Lung (tissue), 12 donors: Measurements from ENCODE around the gene HECTD4. TPM values are rescaled to one million over a fixed set of nuclear protein-coding genes. Genes with fewer than 3 reads are reported as not detected.

Source experiments
- ATAC-seq: fragments of 200-7000 bp; cut with Tn5 transposase; one replicate; pipeline ENCODE4 v1.9.1; 2020; ENCODE audit warnings: moderate number of reproducible peaks; ENCODE audit not compliant: insufficient read depth, low FRiP score
- DNase-seq, 3 donors: peaks; one replicate each; pipeline ENCODE4 v3.0.0-alpha.2; 2013 to 2017
- H3K27ac ChIP-seq, 2 donors: one replicate each; pipeline ENCODE4 v1.5.1; 2013; ENCODE audit warnings: mild to moderate bottlenecking in 2 of 2, moderate library complexity in 2 of 2, control low read depth in 1 of 2, inconsistent platforms in 1 of 2, low read depth in 1 of 2, low read length in 1 of 2
- H3K27me3 ChIP-seq, 3 donors: one replicate each; pipeline ENCODE4 v1.5.1; 2013; ENCODE audit warnings: low read length in 2 of 3; ENCODE audit not compliant: control insufficient read depth in 3 of 3, insufficient read depth in 3 of 3
- H3K36me3 ChIP-seq, 4 donors: one replicate each; pipeline ENCODE4 v1.5.1; 2013; ENCODE audit warnings: low read length in 4 of 4, mild to moderate bottlenecking in 1 of 4, moderate library complexity in 1 of 4; ENCODE audit not compliant: control insufficient read depth in 4 of 4, insufficient read depth in 4 of 4
- H3K4me1 ChIP-seq, 5 donors: one replicate each; pipeline ENCODE4 v1.5.1; 2013; ENCODE audit warnings: low read length in 5 of 5, mild to moderate bottlenecking in 2 of 5, moderate library complexity in 1 of 5; ENCODE audit not compliant: control insufficient read depth in 5 of 5, insufficient read depth in 5 of 5
- H3K4me3 ChIP-seq: one replicate; pipeline ENCODE4 v1.5.1; 2013; ENCODE audit warnings: mild to moderate bottlenecking, control low read depth, moderate library complexity
- H3K9ac ChIP-seq, 2 donors: one replicate each; pipeline ENCODE4 v1.5.1; 2013; ENCODE audit warnings: low read length in 2 of 2, control low read depth in 1 of 2; ENCODE audit not compliant: insufficient read depth in 1 of 2
- H3K9me3 ChIP-seq, 4 donors: one replicate each; pipeline ENCODE4 v1.5.1; 2013; ENCODE audit warnings: low read length in 3 of 4, mild to moderate bottlenecking in 1 of 4, moderate library complexity in 1 of 4; ENCODE audit not compliant: control insufficient read depth in 4 of 4, insufficient read depth in 3 of 4
- WGBS, 2 donors: extraction: QIAGEN DNeasy Blood & Tissue Kit; methylation state at CpG; one replicate each; pipeline ENCODE4 v1.1.7; 2013; 5-methylcytosine and 5-hydroxymethylcytosine counted together
- polyA plus RNA-seq, 2 donors: library from polyadenylated mRNA; stranded (reverse); fragments of 200-250 nt; gene quantifications; one replicate each; pipeline ENCODE4 v1.2.1, GENCODE V29; 2013
- total RNA-seq, 2 donors: library from RNA; depleted of rRNA in 1 of 2; stranded (reverse); fragments of >200 nt in 1 of 2; gene quantifications; one replicate each; pipeline ENCODE4 v1.2.1, GENCODE V29; 2014 to 2021
- TF ChIP-seq, protein P1 (sequence below): IDR thresholded peaks from 2 replicates; pipeline ENCODE4 v1.5.1; 2012; ENCODE audit warnings: mild to moderate bottlenecking; ENCODE audit errors: control extremely low read depth, extremely low read depth
- donor health status: control.
- donor health status: control.
- donor health status: Bipolar disorder and iron deficiency.
- donor health status: healthy.
- donor health status: DM: yes; HTN: yes; CAD: no.

HECTD4 gene
- total and polyA plus RNA-seq, 4 donors, result 4.5 to 96.5 (median 35.7) TPM

DNA sequence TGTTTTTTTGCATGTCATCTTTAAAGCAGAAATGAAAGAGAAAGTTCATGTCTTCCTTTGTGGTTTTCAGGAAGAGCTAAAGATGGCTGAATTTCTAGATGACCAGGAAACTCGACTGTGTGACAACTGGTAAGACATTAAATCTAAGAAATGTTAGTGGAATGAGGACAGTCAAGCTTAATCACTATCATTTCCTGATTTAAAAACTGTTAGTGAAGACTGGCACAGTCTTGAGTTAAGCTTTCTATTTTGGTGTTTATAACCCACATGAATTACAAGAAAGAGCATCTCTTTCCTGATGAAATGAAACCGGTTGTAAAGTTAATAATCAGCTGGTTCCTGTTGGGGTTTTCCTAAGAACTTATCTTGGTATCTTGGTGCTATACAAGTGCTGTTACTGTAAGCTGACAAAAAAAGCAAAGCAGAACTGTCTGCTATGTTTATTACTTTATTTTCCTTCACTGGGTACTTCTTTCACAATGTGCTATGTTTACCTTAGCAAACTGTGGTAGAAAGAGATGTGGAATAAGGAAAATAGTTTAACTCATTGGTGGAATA is 251.7 kb downstream of the HECTD4 start:
- DNase-seq (peak in 1 of 3 donors; percentile 21), ATAC-seq (peak; percentile 37)
- Histone ChIP-seq H3K4me1 (peaks cover 4 to 22% (median 10%) of the 10 kb centered on the region in 5 donors), H3K9me3 (no peaks in the 10 kb centered on the region), H3K27me3 (no peaks in the 10 kb centered on the region), H3K36me3 (peaks cover 5 to 8% (median 6%) of the 10 kb centered on the region in 4 donors), H3K9ac (peak overlapping the region in 1 of 2 donors; percentile 2), H3K4me3 (no peak overlapping the region), H3K27ac (peak overlapping the region in 1 of 2 donors; percentile 59)
- WGBS, 2 donors, result 0% methylated on average over 2 of the region's 2 CpGs
- TF ChIP-seq, protein P1, sequence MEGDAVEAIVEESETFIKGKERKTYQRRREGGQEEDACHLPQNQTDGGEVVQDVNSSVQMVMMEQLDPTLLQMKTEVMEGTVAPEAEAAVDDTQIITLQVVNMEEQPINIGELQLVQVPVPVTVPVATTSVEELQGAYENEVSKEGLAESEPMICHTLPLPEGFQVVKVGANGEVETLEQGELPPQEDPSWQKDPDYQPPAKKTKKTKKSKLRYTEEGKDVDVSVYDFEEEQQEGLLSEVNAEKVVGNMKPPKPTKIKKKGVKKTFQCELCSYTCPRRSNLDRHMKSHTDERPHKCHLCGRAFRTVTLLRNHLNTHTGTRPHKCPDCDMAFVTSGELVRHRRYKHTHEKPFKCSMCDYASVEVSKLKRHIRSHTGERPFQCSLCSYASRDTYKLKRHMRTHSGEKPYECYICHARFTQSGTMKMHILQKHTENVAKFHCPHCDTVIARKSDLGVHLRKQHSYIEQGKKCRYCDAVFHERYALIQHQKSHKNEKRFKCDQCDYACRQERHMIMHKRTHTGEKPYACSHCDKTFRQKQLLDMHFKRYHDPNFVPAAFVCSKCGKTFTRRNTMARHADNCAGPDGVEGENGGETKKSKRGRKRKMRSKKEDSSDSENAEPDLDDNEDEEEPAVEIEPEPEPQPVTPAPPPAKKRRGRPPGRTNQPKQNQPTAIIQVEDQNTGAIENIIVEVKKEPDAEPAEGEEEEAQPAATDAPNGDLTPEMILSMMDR, result no peak

DNA sequence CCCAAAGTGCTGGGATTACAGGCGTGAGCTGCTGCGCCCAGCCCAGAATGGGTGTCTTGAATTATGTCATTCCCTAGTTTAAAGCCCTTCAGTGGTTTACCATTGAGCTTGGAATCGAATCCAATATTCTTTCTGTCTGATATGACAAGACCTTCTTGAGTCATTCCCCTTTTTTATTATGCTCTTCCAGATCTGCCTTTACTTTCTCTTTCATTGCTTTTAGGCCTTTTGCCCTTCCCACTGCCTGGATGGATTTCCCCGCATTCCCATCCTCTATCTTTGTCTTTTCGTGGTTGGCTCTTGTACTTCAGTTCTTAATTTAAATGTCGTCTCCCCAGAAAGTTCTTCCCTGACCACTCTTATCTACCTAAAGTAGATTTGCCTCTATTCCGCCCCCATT is 255.3 kb downstream of the HECTD4 start:
- 77 to 84% methylated on average over 7 of the region's 7 CpGs for WGBS, 2 donors
- H3K4me3 ChIP-seq, result no peak overlapping the region

DNA sequence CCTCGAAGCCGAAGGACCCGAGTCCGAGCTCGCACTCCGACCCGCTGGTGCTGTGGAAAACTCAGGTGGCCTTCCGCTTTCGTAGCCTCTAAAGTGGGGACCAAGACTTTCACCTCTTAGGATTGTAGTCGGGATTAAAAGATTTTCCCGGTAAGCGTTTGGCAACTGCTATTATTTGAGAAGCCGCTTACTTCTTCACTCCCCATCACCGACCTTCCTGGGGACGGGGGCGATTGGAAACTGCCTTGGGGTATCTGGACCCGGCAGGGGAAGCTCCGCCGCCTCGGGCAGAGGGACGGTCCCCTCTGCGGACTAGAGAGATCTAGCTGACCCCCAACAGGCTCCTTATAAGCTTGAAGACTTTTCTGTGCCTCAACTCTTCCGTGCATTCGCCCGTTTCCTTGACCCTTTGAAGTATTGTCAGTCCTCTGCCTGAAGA is 256.2 kb downstream of the HECTD4 start:
- whole genome bisulfite sequencing, 2 donors, result 3% methylated on average over 25 of the region's 25 CpGs
- peak in 1 of 3 donors; percentile 35 for DNase-seq

More for the DNA sequence above, 255.3 kb downstream of the HECTD4 start:
- TF ChIP-seq, protein P1, result no peak
- Histone ChIP-seq H3K27me3 (no peaks in the 10 kb centered on the region), H3K27ac (no peak overlapping the region), H3K9me3 (no peaks in the 10 kb centered on the region), H3K36me3 (no peaks in the 10 kb centered on the region), H3K9ac (no peak overlapping the region), H3K4me1 (peaks cover 4 to 29% (median 11%) of the 10 kb centered on the region in 5 donors)
- no peak for DNase-seq
- ATAC-seq, result no peak

More for the DNA sequence above, 256.2 kb downstream of the HECTD4 start:
- H3K36me3 ChIP-seq, result no peaks in the 10 kb centered on the region
- peak overlapping the region; percentile 95 for H3K4me3 ChIP-seq
- TF ChIP-seq, protein P1, result no peak
- no peaks in the 10 kb centered on the region for H3K27me3 ChIP-seq
- peaks cover 4 to 29% (median 11%) of the 10 kb centered on the region in 5 donors for H3K4me1 ChIP-seq
- peak overlapping the region; percentile 73 to 82 for H3K9ac ChIP-seq
- no peak for ATAC-seq
- no peaks in the 10 kb centered on the region for H3K9me3 ChIP-seq
- peak overlapping the region; percentile 92 to 96 for H3K27ac ChIP-seq
